Middle frontal gyrus (tissue), 1 donor: Measurements from ENCODE around the gene KIAA1671.

Source experiments
- DNase-seq: peaks from one replicate; pipeline ENCODE4 v3.0.0-alpha.2; 2015; ENCODE audit warnings: low spot score; ENCODE audit errors: extremely low spot score

The KIAA1671 gene

DNA sequence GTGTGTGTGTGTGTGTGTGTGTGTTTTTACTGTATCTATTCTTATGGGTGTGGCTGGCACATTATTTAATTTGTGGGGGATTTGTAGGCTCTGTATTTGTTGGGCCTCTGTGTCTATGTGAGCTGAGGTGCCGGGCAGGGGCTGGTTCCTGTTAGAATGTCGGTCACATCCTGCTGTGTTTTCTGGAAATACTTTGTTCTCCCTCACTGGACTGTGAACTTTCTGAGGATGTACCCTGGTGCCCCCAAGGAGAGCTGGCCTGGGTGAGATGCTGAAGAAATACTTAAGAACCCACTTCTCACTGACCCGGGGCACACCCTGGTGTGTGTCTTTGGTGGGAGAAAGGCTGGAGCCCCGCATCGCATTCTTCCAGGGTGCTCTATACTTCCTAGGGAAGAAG is 28.6 kb downstream of the KIAA1671 start:
- DNase-seq = no peak

DNA sequence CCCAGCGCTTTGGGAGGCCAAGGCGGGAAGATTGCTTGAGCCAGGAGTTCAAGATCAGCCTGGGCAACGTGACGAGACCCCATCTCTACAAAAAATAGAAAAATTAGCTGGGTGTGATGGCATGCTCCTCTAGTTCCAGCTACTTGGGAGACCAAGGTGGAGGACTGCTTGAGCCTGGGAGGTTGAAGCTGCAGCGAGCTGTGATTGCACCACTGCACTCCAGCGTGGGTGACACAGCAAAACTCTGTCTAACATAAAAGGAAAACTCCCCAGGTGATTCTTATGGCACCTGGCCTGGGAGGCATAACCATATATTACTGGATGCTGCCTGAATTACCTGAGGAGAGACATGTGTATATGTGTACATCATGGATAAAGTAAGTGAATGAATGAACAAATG is 29.1 kb downstream of the KIAA1671 start:
- no peak for DNase-seq

GRCh38 chr22:24982301-24983056 is 30.0 kb downstream of the KIAA1671 start:
- DNase-seq = no peak

DNA sequence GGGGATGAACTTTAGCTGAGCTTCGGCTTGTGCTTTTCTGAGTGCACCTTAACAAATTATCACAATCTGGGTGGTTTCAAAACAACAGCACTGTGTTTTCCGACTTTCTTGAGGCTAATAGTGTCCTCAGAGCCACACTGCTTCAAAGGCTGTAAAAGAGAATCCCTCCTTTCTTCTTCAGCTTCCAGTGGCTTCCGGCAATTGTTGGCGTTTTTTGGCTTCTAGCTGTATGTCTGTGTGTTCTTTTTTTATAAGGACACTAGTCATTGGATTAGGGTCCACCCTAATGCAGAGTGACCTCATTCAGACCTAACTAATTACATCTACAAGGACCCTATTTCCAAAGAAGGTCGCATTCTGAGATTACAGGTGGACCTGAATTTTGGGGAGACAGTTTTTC is 30.6 kb downstream of the KIAA1671 start:
- no peak for DNase-seq

DNA sequence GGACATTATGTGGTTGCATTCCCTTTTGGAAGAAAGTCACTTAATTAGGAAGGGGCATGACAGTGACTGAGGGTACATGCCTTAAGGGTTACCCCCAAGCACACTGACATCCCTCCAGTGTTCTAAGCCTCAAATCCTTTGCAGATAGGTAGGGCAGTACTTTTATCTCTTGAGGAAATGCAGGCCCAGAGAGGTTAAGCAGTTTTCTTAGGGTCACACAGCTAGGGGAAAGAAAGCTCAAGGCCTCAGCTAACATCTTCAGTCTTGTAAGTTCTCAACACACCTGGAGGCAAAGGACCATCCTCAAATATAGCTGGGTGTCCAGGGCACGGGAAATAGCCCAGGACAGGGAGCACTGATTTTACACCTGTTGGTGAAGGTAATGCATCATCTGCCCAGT is 31.6 kb downstream of the KIAA1671 start:
- no peak for DNase-seq

DNA sequence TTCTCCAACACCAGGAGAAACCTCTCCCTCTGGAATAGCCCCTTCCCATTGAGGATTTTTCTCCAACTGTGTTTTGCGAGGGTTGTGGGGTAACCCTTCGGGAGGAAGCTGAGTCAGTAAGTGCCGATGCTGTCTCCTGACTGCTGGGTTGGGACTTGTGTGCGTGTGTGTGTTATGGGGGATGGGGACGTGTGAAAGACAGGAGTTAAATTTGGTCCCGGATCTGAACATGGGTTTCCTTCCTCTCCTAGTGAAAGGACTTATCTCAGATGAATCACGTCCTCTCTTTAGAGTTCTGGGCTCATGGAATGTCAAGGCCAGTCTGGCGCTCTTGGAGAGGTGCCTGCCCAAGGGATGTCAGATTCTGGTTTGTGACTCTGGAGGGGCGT is 33.3 kb downstream of the KIAA1671 start:
- DNase-seq = no peak

GRCh38 chr22:24986816-24987215 is 34.3 kb downstream of the KIAA1671 start:
- no peak for DNase-seq

DNA sequence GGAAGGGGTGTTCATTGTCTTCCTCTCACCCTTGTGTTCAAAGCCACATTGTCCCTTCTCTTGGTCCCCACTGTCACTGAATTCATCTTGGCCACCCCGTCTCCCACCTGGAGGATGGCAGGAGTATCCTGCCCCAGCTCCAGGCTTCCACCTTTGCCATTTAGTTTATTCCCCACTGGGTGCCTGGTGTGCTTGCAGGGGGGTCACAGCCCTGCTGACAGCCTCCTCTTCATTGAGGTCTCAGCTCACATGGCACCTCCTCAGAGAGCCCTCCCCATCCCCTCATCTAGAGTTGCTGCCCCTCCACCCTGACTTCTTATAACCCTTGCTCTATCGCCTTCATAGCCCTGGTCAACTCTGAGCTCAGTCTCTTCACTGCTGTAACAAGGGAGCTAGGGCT is 36.6 kb downstream of the KIAA1671 start:
- DNase-seq = no peak

GRCh38 chr22:24989541-24989951 is 37.0 kb downstream of the KIAA1671 start:
- DNase-seq = no peak

DNA sequence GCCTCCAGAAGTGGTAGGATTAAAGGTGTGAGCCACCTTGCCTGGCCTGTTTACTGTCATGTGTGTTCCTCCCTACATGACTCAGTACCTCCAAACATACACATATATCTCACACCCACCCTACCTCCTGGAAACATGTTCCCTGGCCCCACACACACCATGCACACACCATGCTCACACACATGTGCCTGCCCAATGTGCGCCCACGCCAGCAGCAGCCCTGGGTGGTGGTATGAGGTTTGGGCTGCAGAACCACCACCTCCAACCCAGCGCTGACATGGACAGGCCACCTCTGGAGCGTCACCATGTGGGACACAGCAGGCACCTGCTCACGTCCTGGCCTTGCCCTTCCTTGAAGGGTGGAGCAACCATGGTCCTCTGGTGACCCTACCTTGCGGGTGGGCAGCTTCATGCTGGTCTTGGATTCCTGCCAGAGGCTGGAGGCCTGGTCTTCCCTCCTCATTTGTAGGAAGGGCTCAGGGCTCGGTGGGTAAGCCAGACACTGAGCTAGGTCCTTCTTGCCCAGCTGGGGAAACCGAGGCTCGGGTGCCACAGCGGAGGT is 37.9 kb downstream of the KIAA1671 start:
- DNase-seq = no peak

GRCh38 chr22:24992946-24993345 is 40.4 kb downstream of the KIAA1671 start:
- no peak for DNase-seq

GRCh38 chr22:24994070-24994763 is 41.7 kb downstream of the KIAA1671 start:
- no peak for DNase-seq

DNA sequence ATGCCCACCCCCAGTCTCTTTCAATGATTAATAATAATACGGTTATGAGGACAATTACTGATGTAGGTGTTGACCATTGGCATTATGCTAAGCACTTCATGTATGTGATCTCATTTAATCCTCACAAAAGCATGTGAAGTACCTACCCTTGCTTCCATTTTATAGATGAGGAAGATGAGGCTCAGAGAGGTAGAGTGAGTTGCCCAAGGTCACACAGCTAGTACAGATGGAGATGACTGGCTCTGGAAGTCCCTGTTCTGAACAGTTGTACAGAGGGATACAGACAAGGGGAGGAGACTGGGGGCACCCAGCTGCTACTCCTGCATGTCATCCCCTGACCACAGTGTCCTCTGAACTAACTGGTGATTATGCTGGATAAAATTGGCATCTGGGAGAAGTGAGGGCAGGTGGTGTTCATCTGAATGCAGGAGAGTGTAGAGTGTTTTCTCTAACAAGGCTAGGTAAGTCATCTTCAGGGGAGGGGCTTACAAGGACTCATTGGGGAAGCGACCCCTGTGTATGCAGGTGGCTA is 43.2 kb downstream of the KIAA1671 start:
- DNase-seq = no peak

GRCh38 chr22:24996420-24996952 is 44.0 kb downstream of the KIAA1671 start:
- no peak for DNase-seq

- DNase-seq = no peak
Observed at GRCh38 chr22:24997023-24997422, 44.5 kb downstream of the KIAA1671 start.

DNA sequence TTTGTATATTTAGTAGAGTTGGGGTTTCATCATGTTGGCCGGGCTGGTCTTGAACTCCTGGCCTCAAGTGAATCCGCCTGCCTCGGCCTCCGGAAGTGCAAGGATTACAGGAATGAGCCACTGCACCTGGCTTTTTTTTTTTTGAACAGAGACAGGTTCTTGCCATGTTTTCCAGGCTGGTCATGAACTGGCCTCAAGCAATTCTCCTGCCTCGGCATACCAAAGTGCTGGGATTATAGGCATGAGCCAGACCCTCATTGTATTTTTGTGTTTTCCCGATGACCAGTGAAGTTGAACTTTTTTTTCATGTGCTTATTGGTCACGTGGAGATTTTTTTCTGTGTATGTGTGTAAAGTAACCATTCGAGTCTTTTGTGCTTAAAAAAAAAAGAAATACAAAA is 48.2 kb downstream of the KIAA1671 start:
- DNase-seq = no peak

- DNase-seq = no peak
Observed at GRCh38 chr22:25002241-25002985, 49.9 kb downstream of the KIAA1671 start.

DNA sequence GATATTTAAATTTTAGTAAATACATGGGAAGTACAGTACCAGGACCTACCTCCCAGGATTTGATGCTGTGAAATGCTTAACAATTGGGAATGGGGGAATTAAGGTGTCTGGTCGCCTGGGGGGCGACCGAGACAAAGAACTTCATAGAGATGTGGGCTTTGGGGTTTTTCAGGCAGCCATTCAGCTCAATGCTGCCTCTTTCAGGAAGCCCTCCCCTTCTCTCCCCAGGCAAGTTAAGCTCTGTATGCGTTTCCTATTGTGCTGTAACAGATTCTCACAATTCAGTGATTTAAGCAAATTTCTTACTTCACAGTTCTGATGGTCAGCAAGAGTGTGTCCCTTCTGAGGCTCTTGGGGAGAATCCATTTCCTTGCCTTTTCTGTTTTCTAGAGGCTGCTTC is 53.8 kb downstream of the KIAA1671 start:
- no peak for DNase-seq

GRCh38 chr22:25007444-25008106 is 55.1 kb downstream of the KIAA1671 start:
- DNase-seq = no peak

GRCh38 chr22:25008666-25009065 is 56.1 kb downstream of the KIAA1671 start:
- DNase-seq = no peak

GRCh38 chr22:25012741-25013143 is 60.2 kb downstream of the KIAA1671 start:
- no peak for DNase-seq
